Ascending aorta (tissue), 2 donors: ENCODE data around the gene MAMLD1. TPM values are rescaled to one million over a fixed set of nuclear protein-coding genes. Genes with fewer than 3 reads are reported as not detected.

Experiments used
- DNase-seq, 2 donors: peaks; one replicate each; pipeline ENCODE4 v3.0.0-alpha.2; 2019; ENCODE audit warnings: low spot score in 2 of 2
- H3K27ac ChIP-seq, 2 donors: fragments of 200-600 bp; sonication (generic); one replicate each; pipeline ENCODE4 v1.5.1; 2016 to 2017; ENCODE audit warnings: mild to moderate bottlenecking in 1 of 2
- H3K27me3 ChIP-seq: fragments of 200-600 bp; sonication (generic); one replicate; pipeline ENCODE4 v1.5.1; 2017
- H3K36me3 ChIP-seq, 2 donors: fragments of 200-600 bp; sonication (generic); one replicate each; pipeline ENCODE4 v1.5.1; 2016
- H3K4me1 ChIP-seq, 2 donors: fragments of 200-600 bp; sonication (generic); one replicate each; pipeline ENCODE4 v1.5.1; 2016 to 2017; ENCODE audit warnings: mild to moderate bottlenecking in 1 of 2
- H3K4me3 ChIP-seq, 2 donors: fragments of 200-600 bp; sonication (generic); one replicate each; pipeline ENCODE4 v1.5.1; 2016 to 2017; ENCODE audit warnings: mild to moderate bottlenecking in 1 of 2
- H3K9me3 ChIP-seq, 2 donors: fragments of 200-600 bp; sonication (generic); one replicate each; pipeline ENCODE4 v1.5.1; 2016
- CTCF ChIP-seq, 3 experiments: fragments of 200-600 bp in 2 of 3; fragments of 450-650 bp in 1 of 3; sonication (generic) in 2 of 3; IDR thresholded peaks; one replicate each; pipeline ENCODE4 v1.5.1; 2016 to 2019; ENCODE audit warnings: antibody characterized with exemption in 3 of 3, mild to moderate bottlenecking in 1 of 3, moderate library complexity in 1 of 3
- intact Hi-C: fragments of 100-400 bp; cut with DNase I; formaldehyde crosslinking; loops from one replicate; pipeline ENCODE4 v1.15.1; 2023
- total RNA-seq: library from RNA; depleted of rRNA; stranded (reverse); fragments of >200 nt; gene quantifications from one replicate; pipeline ENCODE4 v1.1.0, GENCODE V29; 2016

Gene MAMLD1
- total RNA-seq, 1 donor from 2014 or later = 15.4 TPM

DNA sequence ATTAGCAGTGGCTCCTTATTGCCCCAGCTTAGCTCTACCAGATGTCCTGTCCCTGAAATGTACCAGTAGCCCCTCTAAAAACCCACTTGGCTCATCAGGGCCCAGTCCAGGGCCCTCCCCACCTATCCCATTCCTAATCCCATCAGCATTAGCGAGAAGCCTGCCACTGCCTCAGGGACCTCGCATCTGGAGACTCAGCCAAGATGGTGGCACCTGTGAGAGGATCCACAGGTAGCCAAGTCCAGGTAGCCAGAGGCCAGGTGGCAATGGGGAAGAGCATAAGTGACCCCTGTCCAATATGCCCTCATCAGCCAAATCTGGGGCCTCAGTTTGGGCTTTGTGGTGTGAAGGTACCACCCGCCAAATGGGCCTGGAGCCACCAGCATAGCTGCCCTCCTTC lies 97.7 kb downstream of the MAMLD1 start:
- no peaks in the 10 kb centered on the region for H3K36me3 ChIP-seq
- no peak overlapping the region for H3K4me3 ChIP-seq
- H3K27ac ChIP-seq = no peak overlapping the region
- TF ChIP-seq CTCF (IDR thresholded peaks at IDR 0.05) = no peak
- intact Hi-C loops = no loop called here
- H3K4me1 ChIP-seq = no peaks in the 10 kb centered on the region
- DNase-seq = no peak
- H3K9me3 ChIP-seq = no peaks in the 10 kb centered on the region
- no peaks in the 10 kb centered on the region for H3K27me3 ChIP-seq

DNA sequence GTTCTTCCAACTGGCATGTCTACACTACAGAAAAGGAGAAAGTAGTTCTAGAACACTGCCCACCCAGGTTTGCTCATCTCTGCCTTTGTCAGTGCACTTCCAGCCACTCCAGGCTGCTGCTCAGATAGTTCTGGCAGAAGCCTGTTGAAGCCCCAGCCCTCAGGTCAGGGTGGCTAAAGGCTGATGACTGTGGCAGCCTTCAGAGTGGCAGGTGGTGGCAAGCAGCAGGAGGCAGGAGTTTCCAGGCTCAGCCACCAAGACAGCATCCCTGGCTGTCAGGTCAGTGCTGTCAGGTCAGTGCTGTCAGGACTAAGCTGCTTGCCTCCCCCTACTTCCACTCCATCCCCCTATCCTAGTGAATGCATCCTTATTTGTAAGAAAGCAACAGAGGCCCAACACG lies 100.4 kb downstream of the MAMLD1 start:
- Histone ChIP-seq H3K4me3 (no peak overlapping the region), H3K27ac (no peak overlapping the region), H3K4me1 (no peaks in the 10 kb centered on the region), H3K36me3 (no peaks in the 10 kb centered on the region), H3K9me3 (no peaks in the 10 kb centered on the region), H3K27me3 (no peaks in the 10 kb centered on the region)
- no peak for DNase-seq
- intact Hi-C loops = no loop called here
- no peak for TF ChIP-seq CTCF (IDR thresholded peaks at IDR 0.05)

DNA sequence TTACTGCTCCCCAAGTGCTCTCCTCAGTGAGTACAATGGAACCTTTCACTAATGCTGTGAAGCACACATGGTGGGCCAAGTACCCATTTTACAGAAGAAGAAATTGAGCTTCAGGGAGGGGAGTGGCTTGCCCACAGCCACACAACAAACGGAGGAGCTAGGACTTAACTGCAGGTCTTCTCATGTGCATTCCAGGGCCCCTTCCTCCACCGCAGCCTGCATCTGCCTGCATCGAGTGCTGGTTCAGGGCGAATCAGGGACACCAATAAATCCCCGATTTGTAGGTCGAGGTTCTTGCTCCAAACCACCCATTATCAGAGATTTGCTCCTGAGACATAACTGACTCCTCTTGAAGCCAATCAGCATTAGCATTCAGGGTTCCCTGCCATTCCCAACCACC lies 100.9 kb downstream of the MAMLD1 start:
- no peak for DNase-seq
- Histone ChIP-seq H3K27ac (no peak overlapping the region), H3K27me3 (no peaks in the 10 kb centered on the region)

GRCh38 chrX:150465326-150465725 lies 102.2 kb downstream of the MAMLD1 start:
- intact Hi-C loops = no loop called here
- H3K4me3 ChIP-seq = no peak overlapping the region
- no peaks in the 10 kb centered on the region for H3K36me3 ChIP-seq
- no peaks in the 10 kb centered on the region for H3K4me1 ChIP-seq
- no peak for TF ChIP-seq CTCF (IDR thresholded peaks at IDR 0.05)
- DNase-seq = no peak
- no peak overlapping the region for H3K27ac ChIP-seq
- no peaks in the 10 kb centered on the region for H3K27me3 ChIP-seq
- H3K9me3 ChIP-seq = no peaks in the 10 kb centered on the region

More for the DNA sequence above, 100.9 kb downstream of the MAMLD1 start:
- intact Hi-C loops = no loop called here
- H3K36me3 ChIP-seq = no peaks in the 10 kb centered on the region
- H3K4me1 ChIP-seq = no peaks in the 10 kb centered on the region
- H3K4me3 ChIP-seq = no peak overlapping the region
- no peaks in the 10 kb centered on the region for H3K9me3 ChIP-seq
- no peak for TF ChIP-seq CTCF (IDR thresholded peaks at IDR 0.05)

GRCh38 chrX:150465881-150466775 lies 103.0 kb downstream of the MAMLD1 start:
- no peak for TF ChIP-seq CTCF (IDR thresholded peaks at IDR 0.05)
- no peak overlapping the region for H3K4me3 ChIP-seq
- no peaks in the 10 kb centered on the region for H3K9me3 ChIP-seq
- H3K4me1 ChIP-seq = no peaks in the 10 kb centered on the region
- intact Hi-C loops = no loop called here
- no peak for DNase-seq
- no peaks in the 10 kb centered on the region for H3K36me3 ChIP-seq
- H3K27ac ChIP-seq = no peak overlapping the region
- no peaks in the 10 kb centered on the region for H3K27me3 ChIP-seq
